H1 (cell line): Measurements from ENCODE around the gene FBXL12. TPM values are rescaled to one million over a fixed set of nuclear protein-coding genes. Genes with fewer than 3 reads are reported as not detected.
A peak's percentile ranks its signal among the peaks of the same experiment; 100 is the strongest.

Experiments used
- CBX5 ChIP-seq: fragments of 300-800, 300-1000 bp; sonication (generic); IDR thresholded peaks from 2 replicates; pipeline ENCODE4 v1.7.1; 2016; ENCODE audit warnings: antibody characterized with exemption, low read length, low read depth
- CEBPB ChIP-seq: IDR thresholded peaks from 2 replicates; pipeline ENCODE4 v1.6.1; 2012; ENCODE audit warnings: low read depth, low read length
- CHD2 ChIP-seq: IDR thresholded peaks from 2 replicates; pipeline ENCODE4 v1.6.1; 2012; ENCODE audit warnings: low read length, improper control_type of control experiment
- EGR1 ChIP-seq: IDR thresholded peaks from 2 replicates; pipeline ENCODE4 v1.6.1; 2011; ENCODE audit warnings: low read depth, low read length, borderline replicate concordance
- GABPA ChIP-seq: IDR thresholded peaks from 2 replicates; pipeline ENCODE4 v1.6.1; 2011; ENCODE audit warnings: mild to moderate bottlenecking, low read length, moderate library complexity, borderline replicate concordance; ENCODE audit not compliant: insufficient read depth
- HDAC2 ChIP-seq, 2 experiments: fragments of 300-600 bp in 1 of 2; sonication (generic) in 1 of 2; IDR thresholded peaks; 2 replicates each; pipeline ENCODE4 v1.6.1; 2011 to 2012; ENCODE audit warnings: low read depth in 2 of 2, low read length in 2 of 2, mild to moderate bottlenecking in 2 of 2, moderate library complexity in 2 of 2, borderline replicate concordance in 1 of 2, inconsistent platforms in 1 of 2
- KDM5A ChIP-seq: fragments of 200-600 bp; IDR thresholded peaks from 2 replicates; pipeline ENCODE4 v1.7.1; 2012; ENCODE audit warnings: mild to moderate bottlenecking, low read length, inconsistent platforms, mixed read lengths
- NANOG ChIP-seq: IDR thresholded peaks from 2 replicates; pipeline ENCODE4 v1.6.1; 2011; ENCODE audit warnings: low read length, low read depth, mild to moderate bottlenecking, inconsistent platforms; ENCODE audit not compliant: insufficient read depth, poor library complexity, severe bottlenecking
- NRF1 ChIP-seq: IDR thresholded peaks from 2 replicates; pipeline ENCODE4 v1.6.1; 2011; ENCODE audit warnings: mild to moderate bottlenecking, low read depth, low read length, improper control_type of control experiment
- PHF8 ChIP-seq: fragments of 200-600 bp; sonication (generic); conservative IDR thresholded peaks from 2 replicates; pipeline ENCODE4 v1.7.1; 2012; ENCODE audit warnings: low read depth, mild to moderate bottlenecking, inconsistent platforms, low read length, moderate library complexity
- RBBP5 ChIP-seq: IDR thresholded peaks from 2 replicates; pipeline ENCODE4 v1.7.1; 2012; ENCODE audit warnings: low read depth, mild to moderate bottlenecking, inconsistent platforms, low read length, moderate library complexity, borderline replicate concordance
- SP4 ChIP-seq: IDR thresholded peaks from 2 replicates; pipeline ENCODE4 v1.6.1; 2012; ENCODE audit warnings: low read length, inconsistent platforms
- SRF ChIP-seq: IDR thresholded peaks from 2 replicates; pipeline ENCODE4 v1.6.1; 2011; ENCODE audit warnings: mild to moderate bottlenecking, low read depth, low read length, moderate library complexity
- SUZ12 ChIP-seq: fragments of 200-600 bp; sonication (generic); IDR thresholded peaks from 2 replicates; pipeline ENCODE4 v1.6.1; 2012; ENCODE audit warnings: mild to moderate bottlenecking, inconsistent platforms, low read length, moderate library complexity, mixed read lengths
- YY1 ChIP-seq: IDR thresholded peaks from 2 replicates; pipeline ENCODE4 v1.6.1; 2011; ENCODE audit warnings: low read depth, mild to moderate bottlenecking, low read length
- polyA plus RNA-seq, 7 experiments: library from polyadenylated mRNA; depleted of rRNA in 3 of 7; stranded (reverse) in 5 of 7; unstranded in 2 of 7; fragments of >200 nt in 5 of 7; fragments of 200-250 nt in 2 of 7; gene quantifications; 1 replicate in 5 of 7; 2 replicates in 1 of 7; 4 replicates in 1 of 7; pipeline versions ENCODE4 v1.2.1 to v1.2.3, GENCODE V29; 2011 to 2013; ENCODE audit warnings: missing spikeins in 2 of 7, mixed read lengths in 2 of 7
- total RNA-seq: library from RNA; stranded (reverse); fragmentation: NEBNext Ultra II Directional; extraction: Animal tissue kit (Norgen Biotek cat#: 25700); gene quantifications from 2 replicates; pipeline ENCODE4 v1.2.1, GENCODE V29; 2021
- TF ChIP-seq, protein P1 (sequence below), 3 experiments: IDR thresholded peaks; 1 replicate in 2 of 3; 2 replicates in 1 of 3; pipeline versions ENCODE4 v1.5.1 to v1.6.1; 2011; ENCODE audit warnings: low read length in 3 of 3, mild to moderate bottlenecking in 3 of 3, inconsistent platforms in 2 of 3, low read depth in 1 of 3, moderate library complexity in 1 of 3; ENCODE audit not compliant: insufficient read depth in 1 of 3; ENCODE audit errors: control extremely low read depth in 1 of 3
- TF ChIP-seq, protein P2 (sequence below): IDR thresholded peaks from 2 replicates; pipeline ENCODE4 v1.6.1; 2011; ENCODE audit warnings: low read depth, mild to moderate bottlenecking, low read length; ENCODE audit not compliant: insufficient read depth

Gene FBXL12
- total and polyA plus RNA-seq, 2 of the 8 experiments (the other 6 are each of a cell fraction or from before 2014, with no cell fraction given) = 24.6 to 62.3 TPM

DNA sequence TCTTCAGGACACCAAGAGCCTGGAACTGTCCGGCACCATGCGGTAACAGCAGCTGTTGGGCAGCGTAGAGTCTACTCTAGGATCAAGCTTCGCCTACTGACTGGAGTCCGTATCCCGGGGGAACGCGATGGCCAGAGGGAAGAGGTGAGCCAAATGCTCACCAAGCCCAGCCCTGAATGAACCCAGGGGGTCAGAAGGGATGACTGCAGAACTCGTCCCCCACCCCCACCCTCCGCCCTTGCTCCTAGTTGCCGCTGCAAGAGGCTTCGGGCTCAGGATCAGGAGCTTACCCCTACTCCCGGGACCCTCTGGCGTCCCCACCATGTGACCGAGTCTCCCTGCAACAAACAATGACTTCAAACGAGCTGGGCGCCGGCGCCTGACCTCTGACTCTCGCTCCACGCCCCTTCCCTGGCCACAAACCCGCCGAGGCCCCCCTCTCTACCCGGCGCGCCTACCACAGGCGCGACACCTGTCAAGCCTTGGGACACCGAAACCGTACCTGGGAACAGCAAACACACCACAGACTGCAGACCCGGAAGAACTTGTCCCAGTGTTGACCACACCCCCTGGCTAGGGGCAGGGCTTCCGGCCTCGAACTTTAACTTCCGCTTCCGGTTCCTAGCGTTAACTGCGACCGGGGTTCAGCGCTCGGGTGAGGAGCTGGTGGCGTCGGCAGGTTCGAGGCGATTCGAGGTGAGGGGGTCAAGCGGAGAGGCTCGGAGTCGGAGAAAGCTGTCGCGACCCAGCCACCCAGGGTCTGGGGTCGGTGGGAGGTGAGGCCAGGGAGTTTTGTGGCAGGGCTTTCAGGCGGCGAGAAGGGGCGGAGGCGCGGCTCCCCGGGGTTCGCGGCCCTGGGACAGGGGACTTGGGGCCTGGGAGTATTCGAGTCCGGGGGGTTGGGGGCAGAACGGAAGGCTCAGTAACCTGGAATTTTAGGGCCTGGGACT, 8.7 kb upstream of the FBXL12 start, which contains the start of gene UBL5 (continued):
- TF ChIP-seq CBX5 = no peak
- TF ChIP-seq, protein P1, sequence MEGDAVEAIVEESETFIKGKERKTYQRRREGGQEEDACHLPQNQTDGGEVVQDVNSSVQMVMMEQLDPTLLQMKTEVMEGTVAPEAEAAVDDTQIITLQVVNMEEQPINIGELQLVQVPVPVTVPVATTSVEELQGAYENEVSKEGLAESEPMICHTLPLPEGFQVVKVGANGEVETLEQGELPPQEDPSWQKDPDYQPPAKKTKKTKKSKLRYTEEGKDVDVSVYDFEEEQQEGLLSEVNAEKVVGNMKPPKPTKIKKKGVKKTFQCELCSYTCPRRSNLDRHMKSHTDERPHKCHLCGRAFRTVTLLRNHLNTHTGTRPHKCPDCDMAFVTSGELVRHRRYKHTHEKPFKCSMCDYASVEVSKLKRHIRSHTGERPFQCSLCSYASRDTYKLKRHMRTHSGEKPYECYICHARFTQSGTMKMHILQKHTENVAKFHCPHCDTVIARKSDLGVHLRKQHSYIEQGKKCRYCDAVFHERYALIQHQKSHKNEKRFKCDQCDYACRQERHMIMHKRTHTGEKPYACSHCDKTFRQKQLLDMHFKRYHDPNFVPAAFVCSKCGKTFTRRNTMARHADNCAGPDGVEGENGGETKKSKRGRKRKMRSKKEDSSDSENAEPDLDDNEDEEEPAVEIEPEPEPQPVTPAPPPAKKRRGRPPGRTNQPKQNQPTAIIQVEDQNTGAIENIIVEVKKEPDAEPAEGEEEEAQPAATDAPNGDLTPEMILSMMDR (IDR thresholded peaks at IDR 0.05; ENCODE audit: control extremely low read depth in 1 of 3, insufficient read depth in 1 of 3, low read depth in 1 of 3, low read length in 3 of 3) = no peak
- TF ChIP-seq SP4 = no peak
- TF ChIP-seq KDM5A = peak; percentile 59; the same call in 1 of the 2 replicates
- TF ChIP-seq CEBPB = no peak
- TF ChIP-seq EGR1 = no peak
- TF ChIP-seq GABPA = peak; percentile 98
- TF ChIP-seq CHD2 = peak; percentile 67; the same call in 1 of the 2 replicates
- peak; percentile 45 to 93; a peak in 1 of 4 replicates for TF ChIP-seq HDAC2 (IDR thresholded peaks at IDR 0.05; ENCODE audit: borderline replicate concordance in 1 of 2, low read depth in 2 of 2, low read length in 2 of 2)
- no peak for TF ChIP-seq NRF1
- TF ChIP-seq RBBP5 = peak; percentile 70; the same call in 1 of the 2 replicates
- TF ChIP-seq NANOG = no peak
- no peak for TF ChIP-seq SRF
- TF ChIP-seq PHF8 = peak; percentile 93
- TF ChIP-seq SUZ12 = no peak
- no peak for TF ChIP-seq YY1
- TF ChIP-seq, protein P2, sequence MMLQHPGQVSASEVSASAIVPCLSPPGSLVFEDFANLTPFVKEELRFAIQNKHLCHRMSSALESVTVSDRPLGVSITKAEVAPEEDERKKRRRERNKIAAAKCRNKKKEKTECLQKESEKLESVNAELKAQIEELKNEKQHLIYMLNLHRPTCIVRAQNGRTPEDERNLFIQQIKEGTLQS = no peak
- TF ChIP-seq, all 59 proteins: peak for 16
